Trophoblast cell (in vitro differentiated cells and primary cell): ENCODE data around the gene CTDP1.

Experiments used
- DNase-seq, 2 donors: peaks; one replicate each; pipeline ENCODE4 v3.0.0-alpha.2; 2016
- H2AFZ ChIP-seq: 2 replicates; pipeline ENCODE4 v1.6.1; 2013; ENCODE audit warnings: low read length, moderate library complexity, mild to moderate bottlenecking; ENCODE audit not compliant: insufficient read depth, poor library complexity
- H2AK5ac ChIP-seq: 2 replicates; pipeline ENCODE4 v1.6.1; 2013; ENCODE audit warnings: mild to moderate bottlenecking, low read length
- H2BK120ac ChIP-seq: 2 replicates; pipeline ENCODE4 v1.6.1; 2013; ENCODE audit warnings: low read length, mild to moderate bottlenecking, moderate library complexity; ENCODE audit not compliant: insufficient read depth, poor library complexity
- H2BK12ac ChIP-seq: 2 replicates; pipeline ENCODE4 v1.6.1; 2013; ENCODE audit warnings: mild to moderate bottlenecking, low read length, moderate library complexity
- H2BK5ac ChIP-seq: 2 replicates; pipeline ENCODE4 v1.6.1; 2013; ENCODE audit warnings: low read length, low read depth, moderate library complexity, mild to moderate bottlenecking; ENCODE audit not compliant: poor library complexity
- H3K14ac ChIP-seq: 2 replicates; pipeline ENCODE4 v1.6.1; 2013; ENCODE audit warnings: mild to moderate bottlenecking, low read length
- H3K18ac ChIP-seq: 2 replicates; pipeline ENCODE4 v1.6.1; 2013; ENCODE audit warnings: mild to moderate bottlenecking, low read length
- H3K23ac ChIP-seq: 2 replicates; pipeline ENCODE4 v1.6.1; 2013; ENCODE audit warnings: low read length
- H3K27ac ChIP-seq: 2 replicates; pipeline ENCODE4 v1.5.1; 2013; ENCODE audit warnings: low read depth, mild to moderate bottlenecking, inconsistent platforms, low read length, moderate library complexity
- H3K27me3 ChIP-seq: 2 replicates; pipeline ENCODE4 v1.6.1; 2013; ENCODE audit warnings: inconsistent platforms, mild to moderate bottlenecking, low read length, moderate library complexity; ENCODE audit not compliant: insufficient read depth
- H3K36me3 ChIP-seq, 2 experiments: 1 replicate in 1 of 2; 2 replicates in 1 of 2; pipeline ENCODE4 v1.6.1; 2013; ENCODE audit warnings: low read length in 2 of 2, mild to moderate bottlenecking in 2 of 2, moderate library complexity in 1 of 2; ENCODE audit not compliant: insufficient read depth in 2 of 2, control insufficient read depth in 1 of 2
- H3K4ac ChIP-seq: 2 replicates; pipeline ENCODE4 v1.6.1; 2013; ENCODE audit warnings: low read depth, mild to moderate bottlenecking, low read length, moderate library complexity
- H3K4me1 ChIP-seq, 2 experiments: 1 replicate in 1 of 2; 2 replicates in 1 of 2; pipeline ENCODE4 v1.6.1; 2013; ENCODE audit warnings: low read length in 2 of 2, mild to moderate bottlenecking in 2 of 2, moderate library complexity in 1 of 2; ENCODE audit not compliant: insufficient read depth in 2 of 2, control insufficient read depth in 1 of 2
- H3K4me2 ChIP-seq: 2 replicates; pipeline ENCODE4 v1.6.1; 2013; ENCODE audit warnings: inconsistent platforms, mild to moderate bottlenecking, low read length, moderate library complexity
- H3K4me3 ChIP-seq: 2 replicates; pipeline ENCODE4 v1.5.1; 2013; ENCODE audit warnings: mild to moderate bottlenecking, low read depth, low read length, inconsistent platforms
- H3K79me1 ChIP-seq: one replicate; pipeline ENCODE4 v1.6.1; 2013; ENCODE audit warnings: low read length
- H3K79me2 ChIP-seq: 2 replicates; pipeline ENCODE4 v1.6.1; 2013; ENCODE audit warnings: low read length, mild to moderate bottlenecking; ENCODE audit not compliant: control insufficient read depth, insufficient read depth, poor library complexity
- H3K9ac ChIP-seq: 2 replicates; pipeline ENCODE4 v1.6.1; 2013; ENCODE audit warnings: mild to moderate bottlenecking, low read length
- H3K9me3 ChIP-seq: 2 replicates; pipeline ENCODE4 v1.6.1; 2013; ENCODE audit warnings: low read depth, mild to moderate bottlenecking, control low read depth, inconsistent platforms, low read length; ENCODE audit not compliant: insufficient read depth
- H4K12ac ChIP-seq: 2 replicates; pipeline ENCODE4 v1.6.1; 2013; ENCODE audit warnings: low read depth, mild to moderate bottlenecking, low read length, moderate library complexity
- H4K8ac ChIP-seq: 2 replicates; pipeline ENCODE4 v1.6.1; 2013; ENCODE audit warnings: low read depth, mild to moderate bottlenecking, low read length, moderate library complexity
- H4K91ac ChIP-seq: one replicate; pipeline ENCODE4 v1.6.1; 2013; ENCODE audit warnings: low read depth, mild to moderate bottlenecking, low read length, moderate library complexity
- WGBS: extraction: QIAGEN DNeasy Blood & Tissue Kit; methylation state at CpG from one replicate; pipeline ENCODE4 v1.1.7; 2013; ENCODE audit warnings: missing lambda C conversion rate; ENCODE audit not compliant: insufficient read length, insufficient coverage; ENCODE audit errors: extremely low coverage; 5-methylcytosine and 5-hydroxymethylcytosine counted together

Gene CTDP1

GRCh38 chr18:79632765-79633164, 46.8 kb upstream of the CTDP1 start:
- no peak overlapping the region for H2BK5ac ChIP-seq
- DNase-seq: no peak
- H2AK5ac ChIP-seq: no peak overlapping the region
- H3K79me1 ChIP-seq: no peaks in the 10 kb centered on the region
- no peaks in the 10 kb centered on the region for H3K4me1 ChIP-seq
- H3K4me3 ChIP-seq: no peak overlapping the region
- H4K91ac ChIP-seq: no peak overlapping the region
- no peaks in the 10 kb centered on the region for H3K36me3 ChIP-seq
- no peak overlapping the region for H2AFZ ChIP-seq
- no peak overlapping the region for H3K23ac ChIP-seq
- H3K27me3 ChIP-seq: peaks cover 8% of the 10 kb centered on the region
- no peak overlapping the region for H3K18ac ChIP-seq
- H3K9ac ChIP-seq: no peak overlapping the region
- no peak overlapping the region for H3K27ac ChIP-seq
- no peak overlapping the region for H4K8ac ChIP-seq
- H2BK120ac ChIP-seq: no peak overlapping the region
- no peak overlapping the region for H2BK12ac ChIP-seq
- WGBS: no CpG with 5 or more reads among the region's 14 CpGs
- peaks cover 29% of the 10 kb centered on the region for H3K9me3 ChIP-seq
- H3K79me2 ChIP-seq: no peaks in the 10 kb centered on the region
- H3K14ac ChIP-seq: no peak overlapping the region
- H4K12ac ChIP-seq: no peak overlapping the region
- H3K4me2 ChIP-seq: no peak overlapping the region
- H3K4ac ChIP-seq: no peak overlapping the region

DNA sequence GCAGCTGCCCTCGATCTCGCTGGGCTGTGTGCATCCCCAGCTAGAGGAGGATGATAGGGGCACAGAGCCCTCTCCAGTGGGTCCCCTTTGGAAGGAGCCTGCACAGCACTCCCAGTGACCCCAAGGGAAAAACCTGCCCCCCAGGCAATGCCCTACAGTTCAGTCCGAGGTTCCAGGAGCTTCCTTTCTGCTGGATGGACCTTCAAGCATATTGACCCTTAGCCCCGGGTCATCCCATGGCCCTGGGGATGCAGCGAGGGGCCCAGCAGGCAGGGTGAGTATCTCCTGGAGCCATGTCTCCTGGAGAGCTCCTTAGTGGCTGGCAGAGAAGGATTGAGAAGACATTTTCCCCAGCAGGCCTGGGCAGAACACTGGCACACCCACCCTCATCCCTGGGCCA, 45.4 kb upstream of the CTDP1 start:
- no peak overlapping the region for H4K12ac ChIP-seq
- H2BK120ac ChIP-seq: no peak overlapping the region
- H2AFZ ChIP-seq: no peak overlapping the region
- H3K36me3 ChIP-seq: no peaks in the 10 kb centered on the region
- H3K4ac ChIP-seq: no peak overlapping the region
- H3K27me3 ChIP-seq: peaks cover 18% of the 10 kb centered on the region
- H3K23ac ChIP-seq: no peak overlapping the region
- no peak overlapping the region for H3K27ac ChIP-seq
- H2AK5ac ChIP-seq: no peak overlapping the region
- peaks cover 32% of the 10 kb centered on the region for H3K9me3 ChIP-seq
- H3K4me2 ChIP-seq: no peak overlapping the region
- no peak overlapping the region for H4K91ac ChIP-seq
- DNase-seq: no peak
- no peaks in the 10 kb centered on the region for H3K79me2 ChIP-seq
- H2BK12ac ChIP-seq: no peak overlapping the region
- no peak overlapping the region for H3K14ac ChIP-seq
- H3K9ac ChIP-seq: no peak overlapping the region
- no peak overlapping the region for H3K18ac ChIP-seq
- H4K8ac ChIP-seq: no peak overlapping the region
- H2BK5ac ChIP-seq: no peak overlapping the region
- no peaks in the 10 kb centered on the region for H3K79me1 ChIP-seq
- H3K4me3 ChIP-seq: no peak overlapping the region
- no CpG with 5 or more reads among the region's 5 CpGs for WGBS
- H3K4me1 ChIP-seq: no peaks in the 10 kb centered on the region

DNA sequence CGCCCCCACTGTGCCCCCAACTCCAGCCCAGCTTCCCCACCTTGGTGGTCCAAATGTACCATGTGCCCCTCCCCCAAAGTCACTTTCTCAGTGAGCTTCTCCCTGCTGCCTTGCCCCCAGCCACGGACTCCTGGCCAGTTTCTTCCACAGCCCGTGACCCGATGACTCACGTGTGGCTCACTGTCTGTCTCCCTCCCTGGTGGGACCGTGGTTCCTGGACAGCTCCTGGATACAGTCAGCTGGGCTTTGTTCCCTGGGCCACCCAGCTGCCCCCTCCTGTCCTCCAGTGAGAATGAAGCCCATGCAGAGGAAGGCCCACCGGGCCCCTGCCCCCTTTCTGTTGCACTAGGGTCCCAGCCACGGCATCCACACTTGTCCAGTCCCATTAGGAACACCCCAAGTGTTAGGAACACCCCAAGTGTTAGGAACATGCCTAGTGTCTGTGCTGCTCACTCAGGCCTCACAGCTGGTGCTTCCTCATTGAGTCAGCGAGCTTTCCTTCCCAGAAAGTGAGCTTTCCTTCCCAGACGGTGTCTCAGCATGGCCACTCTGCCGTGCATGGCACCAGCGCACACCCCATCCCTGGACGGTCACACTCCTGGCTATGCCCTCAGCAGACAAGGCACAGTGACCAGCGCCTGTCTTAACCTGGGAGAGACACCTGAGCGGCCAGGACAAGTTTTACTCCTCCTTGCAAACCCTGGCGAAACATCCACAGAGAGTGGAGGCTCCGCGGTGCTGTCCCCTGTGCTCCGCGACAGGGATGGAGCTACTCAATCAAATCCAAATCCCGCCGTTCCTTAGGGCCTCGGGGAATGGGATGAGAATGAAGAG, 44.8 kb upstream of the CTDP1 start:
- no peaks in the 10 kb centered on the region for H3K79me1 ChIP-seq
- H3K23ac ChIP-seq: no peak overlapping the region
- no peak overlapping the region for H2AK5ac ChIP-seq
- H3K14ac ChIP-seq: no peak overlapping the region
- H2BK12ac ChIP-seq: no peak overlapping the region
- no peak for DNase-seq
- H3K9me3 ChIP-seq: peaks cover 32% of the 10 kb centered on the region
- H3K4ac ChIP-seq: no peak overlapping the region
- H3K4me1 ChIP-seq: no peaks in the 10 kb centered on the region
- no peak overlapping the region for H2BK5ac ChIP-seq
- H3K18ac ChIP-seq: no peak overlapping the region
- no peak overlapping the region for H2AFZ ChIP-seq
- no peaks in the 10 kb centered on the region for H3K36me3 ChIP-seq
- no peak overlapping the region for H3K4me3 ChIP-seq
- H2BK120ac ChIP-seq: no peak overlapping the region
- no peak overlapping the region for H4K91ac ChIP-seq
- WGBS: no CpG with 5 or more reads among the region's 23 CpGs
- H3K27ac ChIP-seq: no peak overlapping the region
- no peak overlapping the region for H4K8ac ChIP-seq
- no peak overlapping the region for H3K9ac ChIP-seq
- peaks cover 18% of the 10 kb centered on the region for H3K27me3 ChIP-seq
- H4K12ac ChIP-seq: no peak overlapping the region
- no peaks in the 10 kb centered on the region for H3K79me2 ChIP-seq
- H3K4me2 ChIP-seq: no peak overlapping the region

DNA sequence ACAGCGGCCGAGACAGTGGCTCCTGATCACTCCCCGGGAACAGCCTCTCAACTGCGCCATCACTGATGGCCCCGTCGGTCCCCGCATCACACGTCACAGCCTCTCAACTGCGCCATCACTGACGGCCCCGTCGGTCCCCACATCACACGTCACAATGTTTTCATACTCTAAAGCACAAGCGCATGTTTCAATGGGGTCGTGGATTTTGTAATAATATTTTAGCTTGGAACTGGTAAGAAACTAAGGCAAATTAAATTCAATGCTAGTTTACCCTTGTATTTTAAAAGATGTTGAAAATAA, 44.2 kb upstream of the CTDP1 start:
- Histone ChIP-seq H3K9ac (no peak overlapping the region), H2BK120ac (no peak overlapping the region), H2AFZ (no peak overlapping the region), H3K4ac (no peak overlapping the region), H2BK5ac (no peak overlapping the region), H3K9me3 (peaks cover 32% of the 10 kb centered on the region), H3K23ac (no peak overlapping the region), H3K79me1 (no peaks in the 10 kb centered on the region), H4K8ac (no peak overlapping the region), H3K4me2 (no peak overlapping the region), H4K91ac (no peak overlapping the region), H3K18ac (no peak overlapping the region), H3K27me3 (peaks cover 18% of the 10 kb centered on the region), H2BK12ac (no peak overlapping the region), H4K12ac (no peak overlapping the region), H3K4me1 (no peaks in the 10 kb centered on the region), H3K4me3 (no peak overlapping the region), H3K36me3 (no peaks in the 10 kb centered on the region), H3K14ac (no peak overlapping the region), H2AK5ac (no peak overlapping the region), H3K79me2 (no peaks in the 10 kb centered on the region), H3K27ac (no peak overlapping the region)
- no peak for DNase-seq
- WGBS: no CpG with 5 or more reads among the region's 15 CpGs
